ENCODE data around the gene ZNF18.

- TF ChIP-seq SMAD9 (CRISPR knock-in tag; IDR thresholded peaks at IDR 0.05) (no peak), JUNB (CRISPR knock-in tag; IDR thresholded peaks at IDR 0.05; ENCODE audit: borderline replicate concordance) (no peak), MTERF4 (CRISPR knock-in tag; IDR thresholded peaks at IDR 0.05) (no peak)
- TF ChIP-seq, protein P1, sequence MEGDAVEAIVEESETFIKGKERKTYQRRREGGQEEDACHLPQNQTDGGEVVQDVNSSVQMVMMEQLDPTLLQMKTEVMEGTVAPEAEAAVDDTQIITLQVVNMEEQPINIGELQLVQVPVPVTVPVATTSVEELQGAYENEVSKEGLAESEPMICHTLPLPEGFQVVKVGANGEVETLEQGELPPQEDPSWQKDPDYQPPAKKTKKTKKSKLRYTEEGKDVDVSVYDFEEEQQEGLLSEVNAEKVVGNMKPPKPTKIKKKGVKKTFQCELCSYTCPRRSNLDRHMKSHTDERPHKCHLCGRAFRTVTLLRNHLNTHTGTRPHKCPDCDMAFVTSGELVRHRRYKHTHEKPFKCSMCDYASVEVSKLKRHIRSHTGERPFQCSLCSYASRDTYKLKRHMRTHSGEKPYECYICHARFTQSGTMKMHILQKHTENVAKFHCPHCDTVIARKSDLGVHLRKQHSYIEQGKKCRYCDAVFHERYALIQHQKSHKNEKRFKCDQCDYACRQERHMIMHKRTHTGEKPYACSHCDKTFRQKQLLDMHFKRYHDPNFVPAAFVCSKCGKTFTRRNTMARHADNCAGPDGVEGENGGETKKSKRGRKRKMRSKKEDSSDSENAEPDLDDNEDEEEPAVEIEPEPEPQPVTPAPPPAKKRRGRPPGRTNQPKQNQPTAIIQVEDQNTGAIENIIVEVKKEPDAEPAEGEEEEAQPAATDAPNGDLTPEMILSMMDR (CRISPR knock-in tag; IDR thresholded peaks at IDR 0.05), result no peak
These were observed 27.1 kb upstream of the ZNF18 start for GRCh38 chr17:12024327-12024726.

All from HepG2 (cell line).